GM12892 (cell line): Measurements from ENCODE around the gene SMARCE1. TPM values are rescaled to one million over a fixed set of nuclear protein-coding genes. Genes with fewer than 3 reads are reported as not detected.

Experiments
- DNase-seq: peaks from one replicate; pipeline ENCODE4 v3.0.0; 2011; ENCODE audit not compliant: insufficient read length
- FAIRE-seq: peaks from 2 replicates; lab custom pipeline; 2011; peaks lifted over from hg19 to GRCh38; lab: Jason Lieb, UNC
- POLR2A ChIP-seq: IDR thresholded peaks from 2 replicates; pipeline ENCODE4 v1.6.1; 2011; ENCODE audit warnings: low read depth, low read length, control low read depth
- POLR2AphosphoS5 ChIP-seq: IDR thresholded peaks from 2 replicates; pipeline ENCODE4 v1.6.1; 2011; ENCODE audit warnings: low read depth, low read length, control low read depth
- TAF1 ChIP-seq: IDR thresholded peaks from 2 replicates; pipeline ENCODE4 v1.6.1; 2011; ENCODE audit warnings: low read depth, mild to moderate bottlenecking, control low read depth, low read length, borderline replicate concordance
- polyA plus RNA-seq: library from polyadenylated mRNA; unstranded; fragments of >200 nt; gene quantifications from one replicate; pipeline ENCODE4 v1.2.1, GENCODE V29; 2012; ENCODE audit warnings: missing spikeins, inconsistent platforms; ENCODE audit not compliant: missing spikeins

Gene SMARCE1
- polyA plus RNA-seq, result 107 TPM

DNA sequence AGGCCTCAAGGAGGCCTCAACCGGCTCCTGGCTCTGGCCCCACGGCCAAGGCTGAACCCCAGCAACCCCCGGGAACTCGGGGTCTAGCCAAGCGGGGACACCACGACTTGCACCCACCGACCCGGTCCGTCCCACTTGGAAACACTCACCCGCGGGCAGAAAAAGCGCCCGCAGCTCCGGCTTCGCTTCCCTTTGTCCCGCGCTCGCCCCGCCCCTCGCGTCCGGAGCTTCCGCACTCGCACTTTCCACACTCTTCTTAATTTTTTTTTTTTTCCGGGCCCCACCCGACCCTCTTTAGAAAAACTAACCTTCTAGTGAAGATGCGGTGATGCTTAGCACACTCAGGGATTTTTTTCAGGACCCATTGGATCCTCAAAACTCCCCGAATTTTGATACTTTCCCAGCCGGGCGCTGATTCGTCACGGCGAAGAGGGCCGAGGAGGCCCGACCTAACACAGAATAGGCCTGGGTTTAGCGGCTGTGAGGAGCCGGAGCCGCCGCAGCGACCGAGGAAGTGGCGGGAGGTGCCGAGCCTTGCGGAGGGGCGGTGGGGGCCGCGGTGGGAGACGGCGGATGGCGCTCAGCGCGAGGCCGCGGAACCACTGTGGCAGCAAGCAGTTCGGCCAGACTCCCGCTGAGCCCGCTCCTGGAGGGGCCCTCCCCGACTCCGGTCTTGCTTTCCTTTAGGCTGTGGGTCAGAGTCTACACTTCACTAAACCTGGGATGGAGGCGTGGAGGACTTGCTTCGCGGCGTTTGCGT, at the start of gene SMARCE1:
TSS of gene SMARCE1 (minus strand) at position 195 of the 760 bp plus-strand sequence. CDS start 2,016 bp downstream, outside the sequence.
- FAIRE-seq (peak; percentile 87), DNase-seq (peak; percentile 54)
- TF ChIP-seq POLR2A, result peak; percentile 67
- TF ChIP-seq POLR2AphosphoS5, result peak; percentile 53; the same call in 1 of the 2 replicates
- peak; percentile 60; the same call in 1 of the 2 replicates for TF ChIP-seq TAF1

DNA sequence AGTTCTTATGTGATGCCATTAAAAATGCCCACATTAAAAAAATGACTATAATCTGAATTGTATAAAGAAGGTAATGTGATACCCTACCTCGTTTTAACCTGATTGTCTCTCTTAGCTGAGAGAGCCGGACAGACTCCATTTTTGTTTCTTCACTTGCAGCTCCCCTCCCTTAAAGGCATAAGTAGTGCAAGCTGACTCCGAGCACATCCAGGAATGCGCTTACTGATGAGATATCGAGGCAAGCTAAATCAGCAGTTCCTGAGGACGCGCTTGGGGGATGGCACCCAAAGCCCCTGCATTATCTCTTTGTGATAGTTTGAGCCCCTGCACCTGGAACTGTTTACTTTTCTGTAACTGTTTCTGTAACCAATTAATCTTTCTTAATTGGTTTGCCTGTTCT, 49.7 kb upstream of the SMARCE1 start:
- DNase-seq, result no peak
- TF ChIP-seq POLR2A (no peak), TAF1 (no peak), POLR2AphosphoS5 (no peak)
- FAIRE-seq, result no peak

DNA sequence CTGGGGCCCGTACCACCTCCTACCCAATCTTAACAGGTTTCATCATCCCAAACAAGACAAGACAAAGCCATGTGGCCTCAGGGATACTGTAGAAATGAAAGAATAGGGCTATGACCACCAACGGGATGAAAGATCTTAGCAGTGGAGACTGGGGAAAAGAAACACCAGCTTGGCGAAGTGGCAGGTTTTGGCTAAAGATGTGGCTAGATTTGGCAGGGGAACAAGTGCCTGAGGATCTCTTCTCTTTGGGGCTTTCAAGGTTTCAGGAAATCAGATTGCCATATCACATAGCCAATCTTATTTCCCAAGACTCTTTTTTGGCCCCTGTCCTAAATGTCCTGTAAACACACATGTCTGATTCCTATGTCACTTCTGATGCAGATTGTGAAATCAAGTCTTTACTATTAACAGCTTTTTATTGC, 49.0 kb upstream of the SMARCE1 start:
- no peak for TF ChIP-seq TAF1
- no peak for TF ChIP-seq POLR2A
- no peak for TF ChIP-seq POLR2AphosphoS5
- no peak for DNase-seq
- no peak for FAIRE-seq

DNA sequence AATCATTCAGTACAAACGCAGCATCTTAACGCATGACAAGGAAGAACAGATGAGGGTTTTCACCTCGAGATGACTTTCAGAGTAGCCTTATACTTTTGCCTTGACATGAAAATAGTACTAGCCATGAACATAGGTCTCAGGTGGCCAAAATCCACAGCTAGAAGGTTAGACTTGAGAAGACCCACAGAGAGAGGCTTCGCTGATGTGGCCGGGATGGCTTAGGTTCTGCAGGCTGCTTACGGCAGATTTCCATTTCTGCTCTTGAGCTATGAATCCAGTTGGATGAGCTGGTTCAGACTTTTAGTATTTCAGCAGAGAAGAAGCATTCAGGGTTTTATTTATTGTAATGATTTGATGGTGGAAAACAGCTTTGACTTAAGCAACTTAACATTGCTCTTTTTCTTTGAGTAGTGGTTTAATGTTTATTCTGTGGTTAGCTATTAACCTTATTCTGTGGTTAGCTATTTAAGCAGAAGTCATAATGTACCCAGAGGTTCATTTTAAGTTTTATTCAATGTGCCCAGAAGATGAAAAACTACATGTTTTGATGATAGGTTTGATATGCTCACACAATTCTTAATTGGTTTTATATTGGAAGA, 48.4 kb upstream of the SMARCE1 start:
- no peak for FAIRE-seq
- no peak for TF ChIP-seq POLR2AphosphoS5
- no peak for TF ChIP-seq POLR2A
- no peak for TF ChIP-seq TAF1
- DNase-seq, result no peak

DNA sequence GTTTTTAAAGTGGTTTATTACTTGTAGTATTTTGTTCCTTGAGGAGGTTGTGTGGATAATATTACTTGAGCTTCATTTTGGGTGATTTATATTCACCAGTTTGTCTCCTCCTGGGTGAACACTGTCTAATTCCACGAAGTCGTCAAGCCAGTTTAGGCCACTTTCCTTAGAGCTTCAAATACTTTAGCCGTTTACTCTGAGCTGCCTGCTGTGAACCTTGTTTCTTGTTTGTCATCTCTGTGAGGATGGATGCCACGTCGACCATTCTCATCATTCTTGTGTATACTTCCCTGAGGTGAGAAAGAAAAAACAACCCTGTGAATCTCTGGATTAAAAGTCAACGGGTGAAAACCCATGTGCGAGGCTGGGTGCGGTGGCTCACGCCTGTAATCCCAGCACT, 47.0 kb upstream of the SMARCE1 start:
- TF ChIP-seq TAF1 (no peak), POLR2A (no peak), POLR2AphosphoS5 (no peak)
- DNase-seq (no peak), FAIRE-seq (no peak)

DNA sequence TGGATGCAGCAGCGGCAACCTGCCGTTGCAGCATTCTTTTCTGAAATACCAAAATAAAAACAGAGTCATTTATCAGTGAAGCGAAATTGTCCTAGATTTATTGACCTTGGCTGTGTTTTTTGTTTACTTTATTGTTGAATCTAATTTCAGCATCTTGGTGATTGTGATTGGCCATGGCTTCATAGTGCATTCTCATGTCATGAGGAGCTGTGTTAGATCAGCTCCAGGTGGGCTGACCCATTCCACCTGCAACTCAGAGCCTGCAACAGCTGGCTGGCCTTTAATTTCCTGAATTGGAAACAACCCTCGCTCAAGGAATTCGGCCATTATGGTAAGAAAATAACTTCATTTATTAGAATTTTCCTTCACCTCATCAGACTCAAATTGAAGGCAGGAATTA, 39.5 kb upstream of the SMARCE1 start:
- DNase-seq (no peak), FAIRE-seq (no peak)
- TF ChIP-seq TAF1 (no peak), POLR2A (no peak), POLR2AphosphoS5 (no peak)

DNA sequence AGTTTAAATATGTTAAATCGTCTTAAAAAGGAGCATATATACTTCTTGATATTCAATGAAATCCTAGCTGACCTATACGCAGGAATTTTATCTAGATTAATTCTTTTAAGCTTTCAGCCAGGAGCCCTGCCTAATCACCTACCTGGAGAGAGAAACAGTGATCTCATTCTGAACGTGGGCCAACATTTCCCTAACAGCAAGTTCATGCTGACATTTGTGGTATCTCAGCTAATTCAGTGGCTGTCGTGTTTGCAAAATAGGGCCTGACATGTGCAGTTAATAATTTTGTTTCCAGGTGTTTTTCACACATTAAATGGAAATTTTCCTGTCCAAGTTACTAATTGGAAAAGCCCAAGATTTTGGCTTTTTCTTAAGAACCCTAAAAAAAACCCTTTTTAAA, 38.6 kb upstream of the SMARCE1 start:
- FAIRE-seq, result no peak
- DNase-seq, result no peak
- no peak for TF ChIP-seq POLR2AphosphoS5
- TF ChIP-seq POLR2A, result no peak
- no peak for TF ChIP-seq TAF1

DNA sequence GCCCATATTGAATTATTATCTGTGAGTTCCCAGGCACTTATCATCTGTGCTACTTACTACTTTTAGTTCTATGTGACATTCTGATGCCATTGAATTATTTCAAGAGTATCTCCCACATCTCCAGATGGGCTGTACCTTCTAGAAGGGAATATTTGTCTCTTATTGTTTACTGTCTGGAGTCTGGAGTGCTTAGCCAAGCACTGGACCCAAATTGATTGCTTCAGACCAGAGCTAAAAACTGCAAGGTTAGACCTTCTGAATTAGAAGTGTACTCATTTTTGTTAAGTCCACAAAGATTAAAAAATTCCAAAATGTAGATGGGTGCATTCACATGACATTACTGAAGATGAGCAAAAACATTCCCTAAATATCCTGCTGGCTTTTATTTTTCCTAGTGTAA, 33.4 kb upstream of the SMARCE1 start:
- DNase-seq (no peak), FAIRE-seq (no peak)
- TF ChIP-seq TAF1 (no peak), POLR2AphosphoS5 (no peak), POLR2A (no peak)

DNA sequence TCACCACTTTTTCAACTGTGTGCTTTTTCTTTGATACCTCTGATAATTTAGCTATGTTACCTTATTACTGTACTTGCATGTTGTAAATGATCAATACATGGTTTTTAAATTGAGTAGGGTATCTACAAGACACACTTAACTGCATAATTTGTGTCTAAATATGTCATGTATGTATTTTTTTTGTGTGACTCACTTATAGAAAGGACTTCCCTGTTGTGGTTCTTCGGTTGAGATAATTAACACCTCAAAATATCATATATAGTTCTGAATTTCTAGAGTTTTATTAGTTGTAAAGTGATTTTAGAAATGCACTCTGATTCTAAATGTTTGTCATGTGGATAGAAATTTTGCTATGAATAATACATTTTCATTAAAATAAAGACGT, 31.9 kb upstream of the SMARCE1 start:
- FAIRE-seq, result no peak
- no peak for TF ChIP-seq TAF1
- no peak for TF ChIP-seq POLR2AphosphoS5
- TF ChIP-seq POLR2A, result no peak

DNA sequence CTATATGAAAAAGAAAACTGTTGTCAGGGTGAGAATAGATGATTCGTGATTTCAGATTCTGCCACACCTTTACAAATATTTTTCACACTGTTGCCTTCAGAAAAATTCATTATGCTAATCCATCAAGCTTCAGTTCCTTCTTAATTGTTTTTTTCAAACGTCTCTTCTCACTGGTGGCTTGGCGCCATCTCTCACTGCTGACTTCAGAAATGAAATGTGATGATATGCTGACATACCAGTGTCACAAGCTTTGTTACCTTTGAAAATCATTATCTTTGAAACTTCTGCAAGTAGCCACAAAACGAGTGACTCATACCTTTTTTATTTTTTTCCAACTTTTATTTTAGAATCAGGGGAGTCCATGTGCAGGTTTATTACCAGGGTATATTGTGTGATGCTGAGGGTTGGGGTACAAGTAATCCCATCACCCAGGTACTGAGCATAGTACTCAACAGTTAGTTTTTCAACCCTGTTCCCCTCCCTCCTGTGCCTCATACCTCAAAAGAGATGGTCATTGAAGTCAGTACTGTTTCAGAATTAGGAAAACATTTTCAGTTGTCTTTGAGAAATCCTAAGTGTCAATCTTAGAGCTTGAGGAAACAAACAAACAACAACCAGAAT, 31.4 kb upstream of the SMARCE1 start:
- DNase-seq (no peak), FAIRE-seq (no peak)

More for the DNA sequence above, 31.9 kb upstream of the SMARCE1 start:
- no peak for DNase-seq

DNA sequence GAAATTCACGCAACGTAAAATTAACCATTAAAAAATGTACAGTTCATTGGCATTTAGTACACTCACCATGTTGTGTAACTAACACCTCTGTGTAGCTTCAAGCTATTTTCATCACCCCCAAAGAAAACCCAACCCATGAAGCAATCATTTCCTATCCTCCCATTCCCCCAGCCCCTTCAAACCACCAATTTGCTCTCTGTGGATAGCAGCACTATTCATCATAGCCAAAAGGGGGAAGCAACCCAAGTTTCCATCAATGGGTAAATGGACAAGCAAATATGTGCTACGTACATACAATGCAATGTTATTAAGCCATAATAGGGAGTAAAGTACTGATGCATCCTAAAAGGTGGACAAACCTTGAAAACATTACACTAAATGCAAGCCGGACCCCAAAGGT, 28.3 kb upstream of the SMARCE1 start:
- no peak for FAIRE-seq
- TF ChIP-seq TAF1, result no peak

More for the DNA sequence above, 31.4 kb upstream of the SMARCE1 start:
- TF ChIP-seq TAF1, result no peak
- TF ChIP-seq POLR2A, result no peak
- no peak for TF ChIP-seq POLR2AphosphoS5

More for the DNA sequence above, 28.3 kb upstream of the SMARCE1 start:
- DNase-seq, result no peak
